ENCODE data around the gene RAB31. TPM values are rescaled to one million over a fixed set of nuclear protein-coding genes. Genes with fewer than 3 reads are reported as not detected.

Gene RAB31
- polyA plus RNA-seq, 1 donor (not counting 4 experiments of a cell fraction or from before 2014, with no cell fraction given) = 47.0 TPM

DNA sequence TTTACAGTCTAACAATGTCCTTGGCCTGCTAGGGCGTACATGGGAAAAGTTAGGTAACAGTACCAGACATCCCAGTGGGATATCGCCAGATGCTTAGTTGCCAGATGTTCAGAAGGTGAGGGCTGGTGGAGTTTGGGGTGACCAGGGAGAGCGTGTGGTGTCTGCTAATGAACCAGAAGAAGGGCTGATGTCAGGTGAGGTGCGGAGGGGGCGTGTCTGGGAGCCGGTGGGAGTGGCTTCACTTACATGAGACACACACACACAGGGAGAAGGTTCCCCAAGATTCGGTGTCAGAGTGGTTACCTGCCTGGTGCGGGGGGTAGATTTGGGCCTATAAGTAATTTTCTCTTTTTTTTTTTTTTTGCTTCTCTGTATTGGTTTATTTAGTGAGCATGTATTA, 12.2 kb downstream of the RAB31 start:
- Histone ChIP-seq H3K4me1 (ENCODE audit: control insufficient read depth, extremely low read depth, insufficient read depth, low read length) (peaks cover 18% of the 10 kb centered on the region), H2AFZ (ENCODE audit: control insufficient read depth, low read length) (no peak overlapping the region), H3K27ac (ENCODE audit: control insufficient read depth, insufficient read depth, low read length) (peak overlapping the region; percentile 79), H3K27me3 (ENCODE audit: control insufficient read depth, extremely low read depth, insufficient read depth, low read length) (no peaks in the 10 kb centered on the region), H3K36me3 (ENCODE audit: control insufficient read depth in 2 of 2, extremely low read depth in 1 of 2, insufficient read depth in 2 of 2, low read length in 2 of 2) (peaks cover 0 to 5% of the 10 kb centered on the region in 2 experiments), H4K20me1 (ENCODE audit: control insufficient read depth, extremely low read depth, insufficient read depth, low read length) (no peaks in the 10 kb centered on the region), H3K4me2 (ENCODE audit: control insufficient read depth, extremely low read depth, insufficient read depth, low read depth, low read length) (peak overlapping the region; percentile 53), H3K9me1 (ENCODE audit: control insufficient read depth, extremely low read depth, insufficient read depth, low read length) (peaks cover 3% of the 10 kb centered on the region), H3K4me3 (ENCODE audit: control insufficient read depth in 2 of 3, extremely low read depth in 1 of 3, insufficient read depth in 2 of 3, low read depth in 1 of 3, low read length in 3 of 3) (peak overlapping the region in 2 of 3 experiments; percentile 10 to 43), H3K79me2 (ENCODE audit: control insufficient read depth, insufficient read depth, low read length) (peaks cover 36% of the 10 kb centered on the region), H3K9ac (ENCODE audit: control insufficient read depth, extremely low read depth, insufficient read depth, low read length) (peak overlapping the region; percentile 53), H3K9me3 (ENCODE audit: control insufficient read depth, low read depth, low read length) (no peaks in the 10 kb centered on the region)
- DNase-seq (ENCODE audit: low read depth, low spot score) (no peak), FAIRE-seq (no peak)
- TF ChIP-seq EZH2 (IDR thresholded peaks at IDR 0.05; ENCODE audit: low read length) (no peak), CTCF (optimal IDR thresholded peaks at IDR 0.05 in 1 of 3, IDR thresholded peaks at IDR 0.05 in 1 of 3, conservative IDR thresholded peaks at IDR 0.05 in 1 of 3; ENCODE audit: extremely low read depth in 1 of 3, insufficient read depth in 2 of 3, low read length in 3 of 3) (no peak)
- dilution Hi-C loops (cut with MboI; ENCODE audit: extremely low pct_ligation_motif_present, low sequenced_read_pairs) = no loop called here

- FAIRE-seq (peak; percentile 55), DNase-seq (ENCODE audit: low read depth, low spot score) (no peak)
- Histone ChIP-seq H3K79me2 (ENCODE audit: control insufficient read depth, insufficient read depth, low read length) (peaks cover 29% of the 10 kb centered on the region), H3K36me3 (ENCODE audit: control insufficient read depth in 2 of 2, extremely low read depth in 1 of 2, insufficient read depth in 2 of 2, low read length in 2 of 2) (peaks cover 0 to 5% of the 10 kb centered on the region in 2 experiments), H3K9ac (ENCODE audit: control insufficient read depth, extremely low read depth, insufficient read depth, low read length) (no peak overlapping the region), H3K4me2 (ENCODE audit: control insufficient read depth, extremely low read depth, insufficient read depth, low read depth, low read length) (peak overlapping the region; percentile 11), H3K9me1 (ENCODE audit: control insufficient read depth, extremely low read depth, insufficient read depth, low read length) (peaks cover 3% of the 10 kb centered on the region), H2AFZ (ENCODE audit: control insufficient read depth, low read length) (no peak overlapping the region), H3K9me3 (ENCODE audit: control insufficient read depth, low read depth, low read length) (no peaks in the 10 kb centered on the region), H4K20me1 (ENCODE audit: control insufficient read depth, extremely low read depth, insufficient read depth, low read length) (no peaks in the 10 kb centered on the region), H3K4me3 (ENCODE audit: control insufficient read depth in 2 of 3, extremely low read depth in 1 of 3, insufficient read depth in 2 of 3, low read depth in 1 of 3, low read length in 3 of 3) (no peak overlapping the region), H3K4me1 (ENCODE audit: control insufficient read depth, extremely low read depth, insufficient read depth, low read length) (peaks cover 18% of the 10 kb centered on the region), H3K27me3 (ENCODE audit: control insufficient read depth, extremely low read depth, insufficient read depth, low read length) (no peaks in the 10 kb centered on the region), H3K27ac (ENCODE audit: control insufficient read depth, insufficient read depth, low read length) (no peak overlapping the region)
- no peak for TF ChIP-seq CTCF (optimal IDR thresholded peaks at IDR 0.05 in 1 of 3, IDR thresholded peaks at IDR 0.05 in 1 of 3, conservative IDR thresholded peaks at IDR 0.05 in 1 of 3; ENCODE audit: extremely low read depth in 1 of 3, insufficient read depth in 2 of 3, low read length in 3 of 3)
- TF ChIP-seq EZH2 (IDR thresholded peaks at IDR 0.05; ENCODE audit: low read length) = no peak
- dilution Hi-C loops (cut with MboI; ENCODE audit: extremely low pct_ligation_motif_present, low sequenced_read_pairs) = no loop called here
These were observed 13.9 kb downstream of the RAB31 start for GRCh38 chr18:9721893-9722550.

Measured in keratinocyte (primary cell).